ENCODE measurements around the gene LNX1. TPM values are rescaled to one million over a fixed set of nuclear protein-coding genes. Genes with fewer than 3 reads are reported as not detected.

Gene LNX1
- total RNA-seq, 4 donors from 2014 or later: 5.8 to 14.7 (median 8.4) TPM

GRCh38 chr4:53518807-53519206 lies 72.5 kb downstream of the LNX1 start:
- Histone ChIP-seq H3K27ac (replicated peaks in 1 of 4) (no peak overlapping the region), H3K4me1 (no peaks in the 10 kb centered on the region), H3K27me3 (no peaks in the 10 kb centered on the region), H3K36me3 (no peaks in the 10 kb centered on the region), H3K9me3 (no peaks in the 10 kb centered on the region), H3K4me3 (no peak overlapping the region)
- intact Hi-C loops (cut with DNase I): no loop called here
- TF ChIP-seq POLR2AphosphoS5 (IDR thresholded peaks at IDR 0.05) (no peak), POLR2A (IDR thresholded peaks at IDR 0.05; ENCODE audit: low read depth) (no peak), EP300 (IDR thresholded peaks at IDR 0.05) (no peak), CTCF (IDR thresholded peaks at IDR 0.05) (no peak)
- no peak for DNase-seq (ENCODE audit: extremely low spot score)
- 89% methylated on average over 3 of the region's 3 CpGs for WGBS

- intact Hi-C loops (cut with DNase I): no loop called here
- no peak overlapping the region for H3K4me3 ChIP-seq
- WGBS: 97% methylated on average over 4 of the region's 4 CpGs
- H3K4me1 ChIP-seq: peaks cover 0 to 3% (median 0%) of the 10 kb centered on the region in 4 donors
- no peaks in the 10 kb centered on the region for H3K36me3 ChIP-seq
- no peak for DNase-seq (ENCODE audit: extremely low spot score)
- H3K9me3 ChIP-seq: no peaks in the 10 kb centered on the region
- no peak for TF ChIP-seq CTCF (IDR thresholded peaks at IDR 0.05)
- TF ChIP-seq POLR2A (IDR thresholded peaks at IDR 0.05; ENCODE audit: low read depth): no peak
- TF ChIP-seq EP300 (IDR thresholded peaks at IDR 0.05): no peak
- no peak for TF ChIP-seq POLR2AphosphoS5 (IDR thresholded peaks at IDR 0.05)
- no peak overlapping the region for H3K27ac ChIP-seq (replicated peaks in 1 of 4)
- no peaks in the 10 kb centered on the region for H3K27me3 ChIP-seq
Measured at GRCh38 chr4:53515076-53515475, 76.2 kb downstream of the LNX1 start.

GRCh38 chr4:53514509-53514908 lies 76.8 kb downstream of the LNX1 start:
- no peaks in the 10 kb centered on the region for H3K9me3 ChIP-seq
- H3K36me3 ChIP-seq: no peaks in the 10 kb centered on the region
- H3K27ac ChIP-seq (replicated peaks in 1 of 4): no peak overlapping the region
- H3K27me3 ChIP-seq: no peaks in the 10 kb centered on the region
- 0% methylated on average over 1 of the region's 1 CpG for WGBS
- intact Hi-C loops (cut with DNase I): no loop called here
- peaks cover 0 to 3% (median 0%) of the 10 kb centered on the region in 4 donors for H3K4me1 ChIP-seq
- no peak overlapping the region for H3K4me3 ChIP-seq
- DNase-seq (ENCODE audit: extremely low spot score): no peak
- TF ChIP-seq POLR2AphosphoS5 (IDR thresholded peaks at IDR 0.05) (no peak), POLR2A (IDR thresholded peaks at IDR 0.05; ENCODE audit: low read depth) (no peak), EP300 (IDR thresholded peaks at IDR 0.05) (no peak), CTCF (IDR thresholded peaks at IDR 0.05) (no peak)

- Histone ChIP-seq H3K27ac (replicated peaks in 1 of 4) (no peak overlapping the region), H3K36me3 (no peaks in the 10 kb centered on the region), H3K9me3 (no peaks in the 10 kb centered on the region), H3K4me3 (no peak overlapping the region), H3K27me3 (no peaks in the 10 kb centered on the region), H3K4me1 (peaks cover 0 to 3% (median 0%) of the 10 kb centered on the region in 4 donors)
- intact Hi-C loops (cut with DNase I): no loop called here
- no peak for TF ChIP-seq CTCF (IDR thresholded peaks at IDR 0.05)
- TF ChIP-seq EP300 (IDR thresholded peaks at IDR 0.05): no peak
- no peak for TF ChIP-seq POLR2AphosphoS5 (IDR thresholded peaks at IDR 0.05)
- TF ChIP-seq POLR2A (IDR thresholded peaks at IDR 0.05; ENCODE audit: low read depth): no peak
- DNase-seq (ENCODE audit: extremely low spot score): no peak
- WGBS: 30% methylated on average over 3 of the region's 3 CpGs
Measured at GRCh38 chr4:53512608-53513007, 78.7 kb downstream of the LNX1 start.

- no peak for DNase-seq (ENCODE audit: extremely low spot score)
- peaks cover 0 to 3% (median 0%) of the 10 kb centered on the region in 4 donors for H3K4me1 ChIP-seq
- intact Hi-C loops (cut with DNase I): no loop called here
- no peaks in the 10 kb centered on the region for H3K27me3 ChIP-seq
- H3K4me3 ChIP-seq: no peak overlapping the region
- H3K27ac ChIP-seq (replicated peaks in 1 of 4): no peak overlapping the region
- no peaks in the 10 kb centered on the region for H3K9me3 ChIP-seq
- WGBS: 24% methylated on average over 3 of the region's 3 CpGs
- TF ChIP-seq CTCF (IDR thresholded peaks at IDR 0.05) (no peak), EP300 (IDR thresholded peaks at IDR 0.05) (no peak), POLR2A (IDR thresholded peaks at IDR 0.05; ENCODE audit: low read depth) (no peak), POLR2AphosphoS5 (IDR thresholded peaks at IDR 0.05) (no peak)
- H3K36me3 ChIP-seq: peaks cover 0 to 4% (median 0%) of the 10 kb centered on the region in 4 donors
Measured at GRCh38 chr4:53511014-53511413, 80.3 kb downstream of the LNX1 start.

All from esophagus muscularis mucosa (tissue), 4 donors.